KMS-11 (cell line): Measurements from ENCODE around the gene CRADD.
"Not testable (repeated sequence)": the region's sequence is repeated elsewhere in the genome, so short reads cannot be mapped to it uniquely, and the experiment has no call there.

ENCODE experiments used
- H2AFZ ChIP-seq: fragments of 200-600 bp; sonication (generic); 2 replicates; pipeline ENCODE4 v1.6.1; 2016; ENCODE audit warnings: antibody characterized with exemption, mixed run types, low read depth
- H3K27ac ChIP-seq: fragments of 200-600 bp; sonication (generic); 2 replicates; pipeline ENCODE4 v1.6.1; 2016; ENCODE audit warnings: mild to moderate bottlenecking, mixed run types
- H3K27me3 ChIP-seq: fragments of 200-600 bp; sonication (generic); 2 replicates; pipeline ENCODE4 v1.6.1; 2017; ENCODE audit warnings: mild to moderate bottlenecking, low read depth, mixed run types, moderate library complexity; ENCODE audit not compliant: insufficient read depth
- H3K36me3 ChIP-seq: fragments of 200-600 bp; sonication (generic); 2 replicates; pipeline ENCODE4 v1.6.1; 2017; ENCODE audit warnings: mild to moderate bottlenecking, mixed run types; ENCODE audit not compliant: insufficient read depth
- H3K4me1 ChIP-seq: fragments of 200-600 bp; sonication (generic); 2 replicates; pipeline ENCODE4 v1.6.1; 2016; ENCODE audit warnings: mild to moderate bottlenecking, low read depth, mixed run types; ENCODE audit not compliant: poor library complexity, severe bottlenecking
- H3K4me2 ChIP-seq: fragments of 200-600 bp; sonication (generic); 2 replicates; pipeline ENCODE4 v1.7.0; 2016; ENCODE audit warnings: mild to moderate bottlenecking, mixed run types
- H3K4me3 ChIP-seq: fragments of 200-600 bp; sonication (generic); IDR thresholded peaks from 2 replicates; pipeline ENCODE4 v1.6.1; 2017; ENCODE audit warnings: low read depth, low read length, mixed read lengths; ENCODE audit not compliant: insufficient read depth
- H3K79me2 ChIP-seq: fragments of 200-600 bp; sonication (generic); 2 replicates; pipeline ENCODE4 v1.6.1; 2016; ENCODE audit warnings: low read depth, mixed run types; ENCODE audit not compliant: insufficient read depth
- H3K9ac ChIP-seq: fragments of 200-600 bp; sonication (generic); 2 replicates; pipeline ENCODE4 v1.6.1; 2016; ENCODE audit warnings: mild to moderate bottlenecking, mixed run types
- H4K20me1 ChIP-seq: fragments of 200-600 bp; sonication (generic); 2 replicates; pipeline ENCODE4 v1.6.1; 2016; ENCODE audit warnings: mild to moderate bottlenecking, mixed run types; ENCODE audit not compliant: insufficient read depth
- TF ChIP-seq, protein P1 (sequence below): fragments of 200-600 bp; sonication (generic); conservative IDR thresholded peaks from 2 replicates; pipeline ENCODE4 v1.6.1; 2017; ENCODE audit warnings: low read depth, mild to moderate bottlenecking, antibody characterized with exemption, low read length, moderate library complexity, mixed read lengths

Gene CRADD

DNA sequence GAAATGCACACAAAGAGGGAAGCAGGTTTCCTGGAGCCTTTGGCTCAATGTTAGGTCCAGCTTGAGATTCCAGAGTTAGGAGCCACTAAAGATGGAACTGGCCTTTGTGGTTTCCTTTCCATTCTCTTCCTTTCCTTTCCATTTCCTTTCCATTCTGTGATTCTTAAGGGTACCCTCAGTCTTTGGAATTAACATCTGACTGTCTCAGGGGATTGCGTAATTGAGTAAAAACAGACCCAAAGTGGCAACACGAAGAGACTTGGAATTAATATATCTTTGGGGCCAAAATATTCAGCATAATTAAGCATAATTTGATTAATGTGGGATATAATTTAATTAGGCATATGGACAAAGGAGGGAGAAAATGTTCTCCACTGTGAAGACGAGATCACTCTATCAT, 205.6 kb downstream of the CRADD start:
- TF ChIP-seq, protein P1, sequence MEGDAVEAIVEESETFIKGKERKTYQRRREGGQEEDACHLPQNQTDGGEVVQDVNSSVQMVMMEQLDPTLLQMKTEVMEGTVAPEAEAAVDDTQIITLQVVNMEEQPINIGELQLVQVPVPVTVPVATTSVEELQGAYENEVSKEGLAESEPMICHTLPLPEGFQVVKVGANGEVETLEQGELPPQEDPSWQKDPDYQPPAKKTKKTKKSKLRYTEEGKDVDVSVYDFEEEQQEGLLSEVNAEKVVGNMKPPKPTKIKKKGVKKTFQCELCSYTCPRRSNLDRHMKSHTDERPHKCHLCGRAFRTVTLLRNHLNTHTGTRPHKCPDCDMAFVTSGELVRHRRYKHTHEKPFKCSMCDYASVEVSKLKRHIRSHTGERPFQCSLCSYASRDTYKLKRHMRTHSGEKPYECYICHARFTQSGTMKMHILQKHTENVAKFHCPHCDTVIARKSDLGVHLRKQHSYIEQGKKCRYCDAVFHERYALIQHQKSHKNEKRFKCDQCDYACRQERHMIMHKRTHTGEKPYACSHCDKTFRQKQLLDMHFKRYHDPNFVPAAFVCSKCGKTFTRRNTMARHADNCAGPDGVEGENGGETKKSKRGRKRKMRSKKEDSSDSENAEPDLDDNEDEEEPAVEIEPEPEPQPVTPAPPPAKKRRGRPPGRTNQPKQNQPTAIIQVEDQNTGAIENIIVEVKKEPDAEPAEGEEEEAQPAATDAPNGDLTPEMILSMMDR = no peak
- Histone ChIP-seq H4K20me1 (no peaks in the 10 kb centered on the region), H3K27me3 (no peaks in the 10 kb centered on the region), H3K4me1 (no peaks in the 10 kb centered on the region), H2AFZ (no peak overlapping the region), H3K79me2 (no peaks in the 10 kb centered on the region), H3K36me3 (no peaks in the 10 kb centered on the region), H3K27ac (no peak overlapping the region), H3K9ac (no peak overlapping the region), H3K4me3 (no peak overlapping the region), H3K4me2 (no peak overlapping the region)

DNA sequence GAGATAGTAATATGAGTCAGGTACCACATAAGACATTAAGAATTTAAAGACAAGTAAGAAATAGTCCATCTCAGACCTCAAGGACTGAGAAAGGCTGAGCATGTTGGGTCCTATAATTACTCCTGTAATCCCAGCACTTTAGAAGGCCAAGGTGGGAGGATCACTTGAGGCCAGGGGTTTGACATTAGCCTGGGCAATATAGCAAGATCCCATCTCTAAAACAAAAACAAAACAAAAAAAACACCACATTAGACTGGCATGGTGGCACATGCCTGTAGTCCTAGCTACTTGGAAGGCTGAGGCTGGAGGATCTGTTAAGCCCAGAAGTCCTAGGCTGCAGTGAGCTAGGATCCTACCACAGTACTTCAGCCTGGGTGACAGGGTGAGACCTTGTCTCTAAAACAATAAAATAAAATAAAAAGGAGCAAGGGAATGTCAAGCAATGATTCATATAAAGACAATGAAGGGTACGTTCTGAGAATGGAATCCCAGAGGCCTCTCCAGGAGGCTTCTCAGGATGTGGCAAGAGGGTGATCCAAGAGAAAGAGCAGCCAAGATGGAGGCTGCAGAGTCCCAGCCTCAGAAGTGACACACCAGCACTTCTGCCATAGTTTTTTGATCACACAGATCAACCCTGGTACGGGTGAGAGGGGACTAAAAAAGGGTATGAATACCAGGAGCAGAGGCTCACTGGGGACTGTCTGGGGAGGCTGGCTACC, 206.4 kb downstream of the CRADD start:
- no peaks in the 10 kb centered on the region for H4K20me1 ChIP-seq
- no peak overlapping the region for H3K4me2 ChIP-seq
- H2AFZ ChIP-seq = no peak overlapping the region
- H3K36me3 ChIP-seq = no peaks in the 10 kb centered on the region
- TF ChIP-seq, protein P1 = no peak
- no peaks in the 10 kb centered on the region for H3K27me3 ChIP-seq
- H3K4me1 ChIP-seq = no peaks in the 10 kb centered on the region
- no peak overlapping the region for H3K9ac ChIP-seq
- H3K4me3 ChIP-seq = no peak overlapping the region
- no peak overlapping the region for H3K27ac ChIP-seq
- H3K79me2 ChIP-seq = no peaks in the 10 kb centered on the region

DNA sequence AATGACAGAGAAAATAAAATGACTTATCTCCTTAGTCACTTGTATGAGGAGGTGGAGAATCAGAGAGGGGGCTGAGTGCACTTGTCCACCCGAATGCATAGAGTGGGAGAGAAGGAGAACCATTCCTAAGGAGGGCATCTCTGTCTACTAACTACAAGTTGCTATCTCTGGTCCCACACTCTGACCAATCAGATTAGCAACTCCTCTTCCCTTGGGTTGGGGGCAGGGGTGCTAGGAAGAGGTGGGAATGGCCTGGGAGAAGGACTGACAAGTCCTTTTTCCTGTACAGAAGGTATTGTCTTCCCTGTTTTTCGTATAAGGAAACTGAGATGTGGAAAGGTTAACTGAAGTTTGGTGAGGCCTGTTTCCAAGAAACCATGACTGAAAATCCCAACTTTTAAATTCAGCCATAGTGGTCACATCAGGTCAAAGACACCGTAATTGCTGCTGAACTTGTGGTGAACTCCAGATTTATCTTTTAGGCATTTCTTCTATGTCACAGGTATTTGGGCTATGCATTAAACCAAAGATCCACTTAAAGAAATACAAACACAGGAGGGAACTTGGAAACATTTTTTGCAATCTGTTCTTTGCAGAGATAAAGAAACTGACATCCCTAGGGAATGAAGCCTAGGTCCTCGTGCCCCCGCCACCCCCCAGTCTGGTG, 207.8 kb downstream of the CRADD start:
- H3K4me3 ChIP-seq = no peak overlapping the region
- no peaks in the 10 kb centered on the region for H3K27me3 ChIP-seq
- no peaks in the 10 kb centered on the region for H3K36me3 ChIP-seq
- H3K79me2 ChIP-seq = no peaks in the 10 kb centered on the region
- H3K4me2 ChIP-seq = no peak overlapping the region
- H2AFZ ChIP-seq = no peak overlapping the region
- no peaks in the 10 kb centered on the region for H4K20me1 ChIP-seq
- H3K27ac ChIP-seq = no peak overlapping the region
- no peaks in the 10 kb centered on the region for H3K4me1 ChIP-seq
- TF ChIP-seq, protein P1 = no peak
- H3K9ac ChIP-seq = no peak overlapping the region

DNA sequence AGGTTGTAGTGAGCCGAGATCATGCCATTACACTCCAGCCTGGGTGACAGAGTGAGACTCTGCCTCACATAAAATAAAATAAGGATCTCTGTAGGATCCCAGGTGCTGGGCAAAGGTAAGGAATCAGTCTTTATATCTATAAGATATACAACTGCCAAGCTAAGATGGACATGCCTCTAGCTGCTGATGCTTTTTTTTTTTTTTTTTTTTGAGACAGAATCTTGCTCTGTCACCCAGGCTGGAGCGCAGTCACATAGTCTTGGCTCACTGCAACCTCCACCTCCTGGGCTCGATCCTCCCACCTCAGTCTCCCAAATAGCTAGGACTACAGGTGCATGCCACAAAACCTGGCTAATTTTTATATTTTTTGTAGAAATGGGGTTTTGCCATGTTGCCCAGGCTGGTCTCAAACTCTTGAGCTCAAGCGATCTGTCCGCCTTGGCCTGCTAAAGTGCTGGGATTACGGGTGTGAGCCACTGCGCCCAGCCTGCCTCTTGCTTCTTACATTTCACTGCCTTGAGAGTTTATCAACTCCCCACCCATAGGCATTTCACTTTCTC, 208.9 kb downstream of the CRADD start:
- H3K79me2 ChIP-seq, H3K27me3 ChIP-seq, H3K4me2 ChIP-seq, H3K27ac ChIP-seq, H3K36me3 ChIP-seq, H3K4me1 ChIP-seq, H3K9ac ChIP-seq, H3K4me3 ChIP-seq, H4K20me1 ChIP-seq, H2AFZ ChIP-seq: not testable (repeated sequence)
